NT2/D1 (cell line): ENCODE results near the gene SSTR3.

Source experiments
- DNase-seq: peaks from one replicate; pipeline ENCODE4 v3.0.0-alpha.2; 2011; ENCODE audit warnings: low read depth, low spot score
- H3K27me3 ChIP-seq: 2 replicates; pipeline ENCODE4 v1.6.0; 2011; ENCODE audit warnings: mild to moderate bottlenecking; ENCODE audit not compliant: insufficient read length, insufficient read depth
- H3K36me3 ChIP-seq: 2 replicates; pipeline ENCODE4 v1.6.1; 2011; ENCODE audit warnings: mild to moderate bottlenecking, low read length, mixed read lengths; ENCODE audit not compliant: insufficient read depth, insufficient read length
- H3K4me1 ChIP-seq: 2 replicates; pipeline ENCODE4 v1.5.1; 2011; ENCODE audit not compliant: insufficient read depth, insufficient read length
- H3K4me3 ChIP-seq: 2 replicates; pipeline ENCODE4 v1.5.1; 2011; ENCODE audit warnings: low read depth; ENCODE audit not compliant: insufficient read length
- H3K9ac ChIP-seq: 2 replicates; pipeline ENCODE4 v1.6.0; 2011; ENCODE audit warnings: low read depth; ENCODE audit not compliant: insufficient read length
- H3K9me3 ChIP-seq: 2 replicates; pipeline ENCODE4 v1.5.1; 2011; ENCODE audit warnings: mild to moderate bottlenecking, low read length; ENCODE audit not compliant: insufficient read depth
- SUZ12 ChIP-seq: IDR thresholded peaks from 2 replicates; pipeline ENCODE4 v1.6.1; 2011; ENCODE audit not compliant: insufficient read length, insufficient read depth; ENCODE audit errors: extremely low read depth
- YY1 ChIP-seq: IDR thresholded peaks from 2 replicates; pipeline ENCODE4 v1.6.1; 2011; ENCODE audit not compliant: insufficient read length, insufficient read depth
- ZNF274 ChIP-seq: IDR thresholded peaks from 2 replicates; pipeline ENCODE4 v1.6.1; 2011; ENCODE audit warnings: mild to moderate bottlenecking, low read depth, low read length

SSTR3 gene

GRCh38 chr22:37245740-37246139 lies 33.5 kb upstream of the SSTR3 start:
- no peak overlapping the region for H3K4me3 ChIP-seq
- no peaks in the 10 kb centered on the region for H3K36me3 ChIP-seq
- no peak overlapping the region for H3K9ac ChIP-seq
- TF ChIP-seq SUZ12 = no peak
- TF ChIP-seq ZNF274 = no peak
- TF ChIP-seq YY1 = no peak
- peaks cover 24% of the 10 kb centered on the region for H3K4me1 ChIP-seq
- no peaks in the 10 kb centered on the region for H3K9me3 ChIP-seq
- DNase-seq = no peak
- no peaks in the 10 kb centered on the region for H3K27me3 ChIP-seq

DNA sequence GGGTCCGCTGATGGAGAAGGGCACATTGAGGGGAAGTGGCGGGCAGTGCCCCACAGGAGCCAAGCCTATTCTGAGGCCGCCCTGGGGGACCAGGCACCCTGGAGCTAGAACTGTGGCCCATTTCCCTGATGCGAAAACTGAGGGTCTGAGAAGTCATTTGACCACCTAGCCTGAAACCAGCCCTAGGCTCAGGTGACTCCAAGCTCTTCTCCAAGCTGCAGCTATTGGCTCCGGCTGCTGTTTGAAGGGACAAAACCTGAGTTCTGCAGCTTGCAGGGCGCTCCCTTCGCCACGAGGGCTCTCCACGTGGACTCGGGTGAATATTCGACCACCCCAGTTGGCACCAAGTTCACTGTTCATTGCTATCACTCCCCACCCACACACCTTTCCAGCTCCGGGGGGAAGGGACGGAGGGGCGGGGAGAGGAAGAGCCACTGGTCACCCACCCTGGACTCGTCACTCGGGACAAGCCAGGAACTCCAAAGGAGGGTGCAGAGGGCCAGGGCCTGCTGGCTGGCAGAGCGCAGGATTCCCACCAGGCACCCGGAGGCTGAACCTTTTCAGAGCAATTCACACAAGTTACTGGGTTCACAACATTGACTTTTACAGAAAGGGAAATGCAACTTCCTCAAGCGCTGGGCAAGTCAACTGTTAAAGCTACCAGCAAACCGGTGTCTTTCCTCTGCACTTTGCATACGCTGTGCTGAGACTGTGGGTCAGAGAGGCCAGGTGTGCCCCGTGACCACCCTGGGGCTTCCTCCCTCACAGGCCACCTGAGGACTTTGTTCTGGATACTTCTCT lies 32.8 kb upstream of the SSTR3 start:
- no peak for TF ChIP-seq SUZ12
- Histone ChIP-seq H3K27me3 (no peaks in the 10 kb centered on the region), H3K4me1 (peaks cover 24% of the 10 kb centered on the region), H3K36me3 (no peaks in the 10 kb centered on the region), H3K4me3 (no peak overlapping the region), H3K9ac (peak overlapping the region; percentile 10), H3K9me3 (no peaks in the 10 kb centered on the region)
- no peak for DNase-seq

DNA sequence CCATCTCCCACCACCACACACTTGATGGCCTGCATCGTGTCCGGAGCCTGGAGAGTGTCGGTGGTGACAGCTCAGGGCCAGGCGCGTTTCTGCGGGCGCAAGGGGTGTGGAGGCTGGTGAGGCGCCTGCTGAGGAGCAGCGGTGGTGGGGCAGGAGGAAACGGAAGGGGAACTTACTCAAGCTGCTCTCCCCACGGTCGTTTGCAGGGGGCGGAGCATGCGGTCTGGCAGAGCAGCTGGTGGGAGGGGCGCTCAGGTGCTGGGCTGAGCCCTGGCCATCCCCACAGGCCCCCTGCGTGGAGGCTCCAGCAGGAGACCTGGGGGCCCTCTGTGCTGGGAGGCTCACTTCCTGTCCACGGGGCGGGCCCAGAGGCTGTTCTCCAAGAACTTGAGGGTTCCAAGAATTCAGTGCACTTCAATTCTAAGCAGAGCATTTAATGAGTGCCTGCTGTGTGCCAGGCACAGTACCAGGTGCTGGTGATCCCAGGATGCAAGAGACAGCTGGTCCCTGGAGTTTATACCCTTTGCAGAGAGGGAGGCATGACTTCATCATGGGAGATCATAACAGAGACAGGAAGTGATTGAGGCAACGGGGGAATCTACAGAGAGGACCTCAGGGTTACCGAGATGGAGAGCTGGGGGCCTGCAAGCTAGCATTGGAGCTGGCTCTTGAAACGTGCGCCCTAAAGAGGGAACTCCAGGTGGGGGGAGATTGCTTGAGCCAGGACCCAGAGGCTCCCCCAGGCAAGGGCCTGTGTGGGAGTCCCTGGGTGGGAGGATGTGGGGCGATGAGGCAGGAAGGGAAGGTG lies 32.0 kb upstream of the SSTR3 start, which contains the start of gene RAC2:
TSS of gene RAC2 (minus strand) at position 156 of the 808 bp plus-strand sequence. CDS start at position 35, 121 bp downstream.
- DNase-seq = no peak
- Histone ChIP-seq H3K36me3 (no peaks in the 10 kb centered on the region), H3K4me3 (peak within 1 kb of the TSS; percentile 36), H3K27me3 (no peaks in the 10 kb centered on the region), H3K9ac (peak within 1 kb of the TSS; percentile 75), H3K4me1 (peaks cover 24% of the 10 kb centered on the region), H3K9me3 (no peaks in the 10 kb centered on the region)
- TF ChIP-seq ZNF274 = no peak
- TF ChIP-seq YY1 = no peak
- TF ChIP-seq SUZ12 = no peak

GRCh38 chr22:37243402-37244113 lies 31.3 kb upstream of the SSTR3 start:
- TF ChIP-seq SUZ12 (no peak), YY1 (no peak), ZNF274 (no peak)
- DNase-seq = no peak
- Histone ChIP-seq H3K27me3 (no peaks in the 10 kb centered on the region), H3K9me3 (no peaks in the 10 kb centered on the region), H3K4me3 (peak overlapping the region; percentile 36), H3K36me3 (no peaks in the 10 kb centered on the region), H3K4me1 (peaks cover 24% of the 10 kb centered on the region), H3K9ac (peak overlapping the region; percentile 75)

DNA sequence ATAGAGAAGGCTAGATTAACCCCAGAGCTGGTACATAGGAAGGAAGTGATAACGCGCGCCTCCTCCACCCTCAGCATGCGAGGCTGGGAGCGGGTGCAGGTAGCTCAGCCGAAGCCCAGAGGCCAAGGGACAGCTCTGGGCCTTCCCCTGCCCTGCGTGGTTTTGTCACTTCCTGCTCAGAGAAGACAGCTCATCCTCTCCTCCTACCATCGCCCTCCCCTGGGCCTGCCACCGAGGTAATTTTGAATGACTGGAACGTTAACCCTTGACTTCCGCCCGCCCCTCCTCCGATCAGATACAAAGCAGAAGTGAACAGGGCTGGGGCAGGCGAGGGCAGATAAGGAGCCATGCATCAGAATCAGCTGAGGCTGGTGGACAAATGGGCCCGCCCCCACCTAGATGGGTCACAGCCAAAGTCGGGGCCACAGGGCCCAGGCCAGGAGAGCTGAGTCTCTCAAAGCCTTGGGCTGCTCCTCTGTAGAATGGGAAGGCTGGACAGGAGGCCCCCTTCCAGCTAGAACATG lies 30.2 kb upstream of the SSTR3 start:
- TF ChIP-seq ZNF274 (no peak), YY1 (no peak), SUZ12 (no peak)
- no peak for DNase-seq
- Histone ChIP-seq H3K27me3 (no peaks in the 10 kb centered on the region), H3K4me3 (no peak overlapping the region), H3K36me3 (no peaks in the 10 kb centered on the region), H3K4me1 (peaks cover 27% of the 10 kb centered on the region), H3K9ac (peak overlapping the region; percentile 10), H3K9me3 (no peaks in the 10 kb centered on the region)

- H3K4me3 ChIP-seq = no peak overlapping the region
- no peaks in the 10 kb centered on the region for H3K27me3 ChIP-seq
- H3K4me1 ChIP-seq = peaks cover 27% of the 10 kb centered on the region
- DNase-seq = no peak
- no peaks in the 10 kb centered on the region for H3K36me3 ChIP-seq
- H3K9me3 ChIP-seq = no peaks in the 10 kb centered on the region
- peak overlapping the region; percentile 32 for H3K9ac ChIP-seq
- TF ChIP-seq ZNF274 (no peak), SUZ12 (no peak), YY1 (no peak)
Observed at GRCh38 chr22:37241351-37242142, 29.3 kb upstream of the SSTR3 start.
